GM12801 (cell line): ENCODE measurements around the gene SYVN1.

Experiments
- TF ChIP-seq, protein P1 (sequence below): IDR thresholded peaks from one replicate; pipeline ENCODE4 v1.5.1; 2011; ENCODE audit warnings: control low read depth; ENCODE audit not compliant: insufficient read length; ENCODE audit errors: extremely low read depth

Gene SYVN1

DNA sequence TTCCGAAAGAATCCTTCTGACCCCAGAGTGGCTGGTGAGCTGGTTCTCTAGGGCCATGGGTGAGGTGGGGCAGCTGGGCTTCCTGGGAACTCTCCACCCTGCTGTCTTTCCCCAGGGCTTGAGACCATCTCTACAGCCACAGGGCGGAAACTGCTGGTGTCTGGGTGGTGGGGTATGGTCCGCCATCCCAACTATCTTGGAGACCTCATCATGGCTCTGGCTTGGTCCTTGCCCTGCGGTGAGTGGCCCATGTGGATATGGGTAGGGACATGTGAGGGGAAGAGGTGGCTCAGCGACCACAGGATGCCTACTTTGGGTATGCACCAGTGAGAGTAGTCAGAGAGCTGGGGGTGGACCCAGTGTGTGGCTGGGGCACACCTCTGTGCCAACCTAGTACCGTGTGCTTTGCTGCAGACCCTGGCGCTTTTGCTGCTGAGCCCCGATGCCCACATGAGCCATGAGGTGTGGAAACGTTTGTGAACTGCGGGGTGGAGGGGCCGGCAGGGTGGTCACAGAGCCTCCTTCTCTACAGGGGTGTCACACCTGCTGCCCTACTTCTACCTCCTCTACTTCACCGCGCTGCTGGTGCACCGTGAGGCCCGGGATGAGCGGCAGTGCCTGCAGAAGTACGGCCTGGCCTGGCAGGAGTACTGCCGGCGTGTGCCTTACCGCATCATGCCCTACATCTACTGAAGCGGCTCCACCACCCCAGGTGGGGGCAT is 18.8 kb downstream of the SYVN1 start:
- TF ChIP-seq, protein P1, sequence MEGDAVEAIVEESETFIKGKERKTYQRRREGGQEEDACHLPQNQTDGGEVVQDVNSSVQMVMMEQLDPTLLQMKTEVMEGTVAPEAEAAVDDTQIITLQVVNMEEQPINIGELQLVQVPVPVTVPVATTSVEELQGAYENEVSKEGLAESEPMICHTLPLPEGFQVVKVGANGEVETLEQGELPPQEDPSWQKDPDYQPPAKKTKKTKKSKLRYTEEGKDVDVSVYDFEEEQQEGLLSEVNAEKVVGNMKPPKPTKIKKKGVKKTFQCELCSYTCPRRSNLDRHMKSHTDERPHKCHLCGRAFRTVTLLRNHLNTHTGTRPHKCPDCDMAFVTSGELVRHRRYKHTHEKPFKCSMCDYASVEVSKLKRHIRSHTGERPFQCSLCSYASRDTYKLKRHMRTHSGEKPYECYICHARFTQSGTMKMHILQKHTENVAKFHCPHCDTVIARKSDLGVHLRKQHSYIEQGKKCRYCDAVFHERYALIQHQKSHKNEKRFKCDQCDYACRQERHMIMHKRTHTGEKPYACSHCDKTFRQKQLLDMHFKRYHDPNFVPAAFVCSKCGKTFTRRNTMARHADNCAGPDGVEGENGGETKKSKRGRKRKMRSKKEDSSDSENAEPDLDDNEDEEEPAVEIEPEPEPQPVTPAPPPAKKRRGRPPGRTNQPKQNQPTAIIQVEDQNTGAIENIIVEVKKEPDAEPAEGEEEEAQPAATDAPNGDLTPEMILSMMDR, result no peak

DNA sequence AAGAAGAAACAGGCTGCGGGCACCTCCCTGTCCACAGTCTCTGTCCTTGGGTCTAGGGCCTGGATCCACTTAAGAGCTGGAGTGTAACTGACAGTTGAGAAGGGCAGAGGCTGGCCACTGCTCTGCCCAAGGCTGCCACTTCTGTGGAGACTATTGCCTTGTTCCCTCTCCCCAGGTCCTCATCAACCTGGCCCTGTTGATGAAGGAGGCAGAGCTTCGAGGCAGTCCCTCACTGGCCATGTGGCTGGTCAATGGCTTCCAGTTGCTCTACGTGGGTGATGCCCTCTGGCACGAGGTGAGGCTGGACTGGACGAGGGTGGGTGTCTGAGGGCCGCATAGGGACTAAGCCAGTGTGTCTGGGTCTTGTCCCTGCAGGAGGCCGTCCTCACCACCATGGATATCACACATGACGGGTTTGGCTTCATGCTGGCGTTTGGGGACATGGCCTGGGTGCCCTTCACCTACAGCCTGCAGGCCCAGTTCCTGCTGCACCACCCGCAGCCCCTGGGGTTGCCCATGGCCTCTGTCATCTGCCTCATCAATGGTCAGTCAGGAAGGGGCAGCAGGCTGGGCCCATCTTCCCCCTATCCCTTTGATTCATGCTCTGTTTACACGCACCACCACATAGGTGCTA is 19.7 kb downstream of the SYVN1 start:
- TF ChIP-seq, protein P1, result no peak

DNA sequence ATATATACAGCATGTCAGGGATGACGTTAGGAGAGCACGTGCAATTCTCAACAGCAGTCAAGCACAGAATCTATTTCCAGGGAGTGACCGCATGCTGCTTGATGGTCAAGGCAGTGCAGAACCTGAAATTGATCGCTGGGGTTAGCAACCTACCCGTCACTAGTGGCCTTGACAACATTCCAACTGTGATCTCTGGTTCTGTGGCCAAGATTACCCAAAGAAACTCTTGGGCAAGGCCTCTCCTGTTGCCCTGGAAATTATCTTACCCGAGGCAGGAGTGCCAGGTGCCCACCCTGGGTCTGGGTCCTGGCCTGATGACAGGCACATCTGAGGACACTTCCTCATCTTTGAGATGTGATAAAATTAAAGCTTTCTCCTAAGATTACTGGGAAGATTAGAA is 20.5 kb downstream of the SYVN1 start:
- TF ChIP-seq, protein P1, result no peak

DNA sequence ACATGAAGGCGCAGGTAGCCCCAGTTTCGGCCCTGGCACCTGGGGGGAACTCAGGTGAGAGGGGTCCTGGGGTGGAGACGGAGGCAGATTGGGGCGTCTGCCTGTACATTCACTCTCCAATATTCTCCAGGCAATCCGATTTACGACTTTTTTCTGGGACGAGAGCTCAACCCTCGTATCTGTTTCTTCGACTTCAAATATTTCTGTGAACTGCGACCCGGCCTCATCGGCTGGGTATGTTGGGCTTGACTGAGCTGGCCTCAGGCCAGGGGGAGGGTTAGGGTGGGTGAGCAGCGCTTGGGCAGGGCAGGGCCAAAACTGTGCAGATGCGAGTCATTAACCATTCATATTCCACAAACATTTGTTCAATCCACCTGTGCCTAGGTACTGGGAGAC is 21.0 kb downstream of the SYVN1 start:
- TF ChIP-seq, protein P1, result no peak

DNA sequence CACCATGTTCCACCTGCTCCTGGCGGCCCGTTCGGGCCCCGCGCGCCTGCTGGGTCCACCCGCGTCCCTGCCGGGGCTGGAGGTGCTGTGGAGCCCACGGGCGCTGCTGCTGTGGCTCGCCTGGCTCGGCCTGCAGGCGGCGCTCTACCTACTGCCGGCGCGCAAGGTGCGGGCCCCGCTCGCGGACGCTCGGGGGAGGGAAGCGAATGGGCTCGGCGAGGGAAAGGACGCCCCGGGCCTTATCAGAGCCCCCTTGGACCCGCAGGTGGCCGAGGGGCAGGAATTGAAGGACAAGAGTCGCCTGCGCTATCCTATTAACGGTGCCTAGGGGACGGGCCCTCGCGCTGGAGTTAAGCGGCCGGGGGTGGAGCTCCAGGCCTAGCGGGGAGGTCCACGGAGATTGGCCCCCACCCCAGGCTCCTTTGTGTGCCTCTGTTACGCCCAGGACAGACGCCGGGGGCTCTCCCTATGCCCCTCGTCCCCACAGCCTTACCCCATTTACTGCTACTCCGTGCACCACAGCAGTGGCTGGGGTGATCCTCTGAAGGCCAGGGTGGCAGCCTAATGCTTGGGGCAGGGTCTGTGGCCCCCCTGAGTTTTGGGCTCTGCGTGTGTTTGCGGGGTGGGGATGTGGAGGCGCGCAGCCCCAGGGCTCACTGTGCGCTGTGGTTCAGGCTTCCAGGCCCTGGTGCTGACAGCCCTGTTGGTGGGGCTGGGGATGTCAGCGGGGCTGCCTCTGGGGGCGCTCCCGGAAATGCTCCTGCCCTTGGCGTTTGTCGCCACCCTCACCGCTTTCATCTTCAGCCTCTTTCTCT is 21.6 kb downstream of the SYVN1 start:
- TF ChIP-seq, protein P1, result no peak

DNA sequence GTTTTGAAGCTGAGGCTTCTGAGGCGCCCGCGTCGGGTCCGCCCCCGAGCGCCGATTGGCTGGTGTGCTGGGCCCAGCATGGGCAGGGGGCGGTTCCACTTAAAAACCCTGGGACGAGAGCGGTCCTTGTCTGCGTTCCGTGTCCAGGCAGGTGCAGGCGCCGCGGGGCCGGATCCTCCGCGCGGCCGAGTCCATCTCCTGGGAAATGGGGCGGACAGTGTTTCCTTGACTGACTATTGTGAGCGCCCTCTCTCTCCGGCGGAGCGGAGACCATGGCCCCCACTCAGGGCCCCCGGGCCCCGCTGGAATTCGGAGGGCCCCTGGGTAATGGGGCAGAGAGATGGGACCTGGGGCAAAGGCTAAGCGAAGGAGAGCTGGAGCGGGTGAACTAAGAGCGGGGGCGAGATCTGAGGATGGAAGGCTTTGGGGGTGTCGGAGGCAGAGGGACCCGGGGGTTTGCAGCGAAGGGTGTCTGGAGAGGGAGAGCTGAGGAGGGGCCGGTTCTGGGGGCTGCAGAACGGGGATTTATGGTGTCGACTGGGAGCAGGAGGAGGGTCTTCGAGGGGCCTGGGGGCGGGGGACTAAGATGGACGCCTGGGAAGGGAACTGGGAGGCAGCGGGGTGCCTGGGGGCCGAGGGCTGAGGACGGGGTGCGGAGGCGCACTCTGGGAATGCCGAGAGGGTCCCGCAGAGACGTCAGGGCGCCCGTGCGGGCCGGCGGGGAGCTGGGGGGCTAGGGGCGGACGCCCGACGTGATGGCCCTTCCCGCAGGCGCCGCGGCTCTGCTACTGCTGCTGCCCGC is 22.4 kb downstream of the SYVN1 start, which contains the start of gene TM7SF2:
TSS of gene TM7SF2 (plus strand) at position 129 of the 802 bp plus-strand sequence. CDS start at position 273, 144 bp downstream.
- TF ChIP-seq, protein P1, result no peak
